D721Med (cell line): ENCODE results near the gene CAPN11.
"Not testable (repeated sequence)": the region's sequence is repeated elsewhere in the genome, so short reads cannot be mapped to it uniquely, and the experiment has no call there.

Experiments
- DNase-seq: peaks from one replicate; pipeline ENCODE4 v3.0.0; 2011; ENCODE audit warnings: low spot score; ENCODE audit not compliant: insufficient read length
- FAIRE-seq: peaks from 2 replicates; lab custom pipeline; 2011; peaks lifted over from hg19 to GRCh38; lab: Jason Lieb, UNC
- CTCF ChIP-seq: IDR thresholded peaks from 2 replicates; pipeline ENCODE4 v1.5.1; 2012; ENCODE audit warnings: mild to moderate bottlenecking, control low read depth; ENCODE audit not compliant: insufficient read depth; ENCODE audit errors: missing control alignments

The CAPN11 gene

GRCh38 chr6:44182911-44183390, 24.3 kb downstream of the CAPN11 start:
- TF ChIP-seq CTCF, result no peak
- FAIRE-seq (no peak), DNase-seq (no peak)

DNA sequence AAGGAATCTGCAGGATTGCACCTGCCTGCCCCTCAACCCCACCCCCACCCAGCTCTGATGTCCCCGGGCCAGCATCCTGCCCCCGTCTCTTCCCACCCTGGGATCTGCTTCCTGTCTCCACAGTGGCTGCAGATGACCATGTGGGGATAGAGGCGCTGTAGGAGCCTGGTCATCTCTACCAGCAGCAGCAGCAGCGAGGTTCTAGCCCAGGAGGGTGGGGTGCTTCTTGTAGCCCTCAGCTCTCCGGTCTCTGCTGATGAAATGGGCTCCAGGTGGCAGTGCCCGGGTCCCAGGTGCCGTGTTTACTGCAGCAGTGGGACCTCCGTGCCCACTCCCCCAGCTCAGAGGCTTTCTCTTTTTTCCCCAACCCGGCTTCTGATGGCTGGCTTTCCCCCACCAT, 25.2 kb downstream of the CAPN11 start:
- FAIRE-seq, result no peak
- DNase-seq, result no peak
- no peak for TF ChIP-seq CTCF

GRCh38 chr6:44185356-44185755, 26.7 kb downstream of the CAPN11 start:
- FAIRE-seq, DNase-seq: not testable (repeated sequence)

DNA sequence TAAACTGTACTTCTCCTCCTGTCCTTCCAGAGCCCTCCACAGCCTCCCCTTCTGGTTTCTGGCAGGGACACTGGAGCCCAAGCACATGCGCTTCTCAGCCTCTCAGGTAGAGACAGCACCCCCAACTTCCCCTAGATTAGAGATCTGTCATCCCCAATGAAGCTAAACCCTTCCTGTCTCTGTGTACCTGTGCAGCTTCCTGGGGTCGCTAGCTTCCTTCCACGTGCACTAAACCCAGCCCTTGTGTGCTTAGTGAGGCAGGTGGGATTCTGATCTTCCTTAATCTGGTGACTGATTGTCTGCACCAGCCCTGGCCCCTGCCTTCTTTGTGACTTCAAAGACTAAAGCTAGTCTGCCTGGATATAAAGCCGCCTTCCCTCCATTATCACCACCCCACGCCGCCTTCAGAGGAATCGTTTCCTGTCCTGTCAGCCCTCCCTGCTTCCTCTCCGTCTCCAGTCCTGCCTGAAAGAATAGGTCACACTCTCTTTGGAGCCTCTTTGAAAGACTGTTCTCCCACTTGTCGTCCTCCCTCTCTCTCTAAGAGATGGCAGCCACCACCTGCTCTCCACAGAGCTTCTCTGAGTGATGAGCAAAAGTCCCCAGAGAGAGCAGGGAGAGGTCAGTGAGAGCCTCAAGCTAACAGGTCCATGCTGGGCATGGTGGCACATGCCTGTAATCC, 27.5 kb downstream of the CAPN11 start:
- TF ChIP-seq CTCF, result no peak
- DNase-seq (no peak), FAIRE-seq (no peak)

- no peak for DNase-seq
- FAIRE-seq, result no peak
- TF ChIP-seq CTCF, result no peak
Measured at GRCh38 chr6:44186635-44187025, 28.0 kb downstream of the CAPN11 start.

DNA sequence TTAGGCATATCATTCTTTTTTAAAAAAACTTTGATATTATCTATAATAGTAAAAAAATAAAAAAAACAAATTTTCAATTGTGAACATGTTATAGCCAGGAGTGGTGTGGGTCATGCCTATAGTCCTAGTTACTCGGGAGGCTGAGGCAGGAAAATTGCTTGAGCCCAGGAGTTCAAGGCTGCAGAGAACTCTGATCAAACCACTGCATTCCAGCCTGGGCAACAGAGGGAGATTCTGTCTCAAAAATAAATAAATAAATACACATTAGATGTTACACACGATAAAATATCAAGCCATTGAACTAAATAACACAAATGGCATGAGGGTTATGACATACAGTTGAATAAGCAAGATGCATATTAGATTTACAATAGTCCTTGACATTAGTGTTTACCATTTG, 30.2 kb downstream of the CAPN11 start:
- DNase-seq (no peak), FAIRE-seq (no peak)
- TF ChIP-seq CTCF, result no peak

GRCh38 chr6:44189257-44189656, 30.6 kb downstream of the CAPN11 start:
- no peak for FAIRE-seq
- TF ChIP-seq CTCF, result no peak
- no peak for DNase-seq
